Adrenal gland (tissue), 12 donors: ENCODE measurements around the gene NTRK1. TPM values are rescaled to one million over a fixed set of nuclear protein-coding genes. Genes with fewer than 3 reads are reported as not detected.

Experiments
- DNase-seq, 7 donors: peaks; one replicate each; pipeline ENCODE4 v3.0.0-alpha.2; 2019 to 2020
- H3K27ac ChIP-seq, 5 donors: fragments of 200-600 bp; sonication (generic) in 4 of 5; 1 replicate in 3 of 5; 2 replicates in 2 of 5; pipeline versions ENCODE4 v1.5.1 to v1.8.0; 2016 to 2020; ENCODE audit warnings: mild to moderate bottlenecking in 1 of 5
- H3K27me3 ChIP-seq: fragments of 200-600 bp; 2 replicates; pipeline ENCODE4 v1.8.0; 2021
- H3K36me3 ChIP-seq, 2 donors: fragments of 200-600 bp; replicated peaks in 1 of 2; 1 replicate in 1 of 2; 2 replicates in 1 of 2; pipeline versions ENCODE4 v1.5.1 to v1.8.0; 2018 to 2022
- H3K4me1 ChIP-seq, 2 donors: fragments of 200-600 bp; replicated peaks in 1 of 2; 1 replicate in 1 of 2; 2 replicates in 1 of 2; pipeline versions ENCODE4 v1.5.1 to v1.8.0; 2018 to 2021
- H3K4me3 ChIP-seq, 4 donors: fragments of 200-600 bp; sonication (generic) in 3 of 4; one replicate each; pipeline ENCODE4 v1.5.1; 2016 to 2018
- H3K9me3 ChIP-seq, 3 donors: fragments of 200-600 bp; sonication (generic) in 1 of 3; replicated peaks in 1 of 3; 1 replicate in 2 of 3; 2 replicates in 1 of 3; pipeline versions ENCODE4 v1.5.1 to v1.8.0; 2016 to 2021
- POLR2A ChIP-seq, 2 donors: fragments of 450-650 bp; IDR thresholded peaks; one replicate each; pipeline ENCODE4 v1.6.1; 2017; ENCODE audit warnings: antibody characterized with exemption in 2 of 2, mild to moderate bottlenecking in 2 of 2, moderate library complexity in 1 of 2
- WGBS, 4 donors: extraction: QIAGEN DNeasy Blood & Tissue Kit in 2 of 4; methylation state at CpG; one replicate each; pipeline versions ENCODE4 v1.1.5 to v1.1.7; 2013 to 2017; 5-methylcytosine and 5-hydroxymethylcytosine counted together
- intact Hi-C, 2 donors: fragments of 100-400 bp; cut with DNase I; formaldehyde crosslinking; loops; one replicate each; pipeline versions ENCODE4 v1.14.1 to v1.15.0; 2022 to 2023
- polyA plus RNA-seq, 3 donors: library from polyadenylated mRNA; stranded (reverse); fragments of 200-250 nt in 2 of 3; fragments of 350-450 nt in 1 of 3; fragmentation: Illumina TruSeq in 1 of 3; extraction: RNeasy Lipid Tissue Mini Kit (QIAGEN cat#74804) in 1 of 3; gene quantifications; one replicate each; pipeline ENCODE4 v1.2.3, GENCODE V29; 2013 to 2014
- total RNA-seq, 9 donors: library from RNA; depleted of rRNA in 4 of 9; stranded (reverse); fragments of >200 nt in 4 of 9; fragments of 120-200 nt in 1 of 9; fragmentation: NEBNext Ultra II Directional in 1 of 9; extraction: Animal tissue kit (Norgen Biotek cat#: 25700) in 1 of 9; gene quantifications; one replicate each; pipeline versions ENCODE4 v1.1.0 to v1.2.4, GENCODE V29; 2013 to 2023
- TF ChIP-seq, protein P1 (sequence below), 6 experiments: fragments of 450-650 bp in 4 of 6; fragments of 200-600 bp in 2 of 6; sonication (generic) in 1 of 6; IDR thresholded peaks; 1 replicate in 5 of 6; 2 replicates in 1 of 6; pipeline versions ENCODE4 v1.5.1 to v1.8.0; 2016 to 2021; ENCODE audit warnings: antibody characterized with exemption in 6 of 6, mild to moderate bottlenecking in 2 of 6, moderate library complexity in 1 of 6
- donor health status: healthy with polysubstance abuse.
- donor health status: Bipolar disorder and iron deficiency.
- donor health status: DM: yes; HTN: yes; CAD: no.
- donor health status: DM: no; HTN: no; CAD: no.
- donor health status: DM: no; HTN: no; CAD: no.
- donor health status: DM: yes; HTN: yes; CAD: no.

Gene NTRK1
- total and polyA plus RNA-seq, 12 donors, result 0.26 to 22.6 (median 5.7) TPM; not detected in 1

- WGBS, 4 donors, result 83 to 94% (median 90%) methylated on average over 2 to 16 of the region's 16 CpGs
- no peak for DNase-seq
- intact Hi-C loops, result no loop called here
- H3K4me1 ChIP-seq, result peaks cover 0 to 10% of the 10 kb centered on the region in 2 donors
- no peak overlapping the region for H3K4me3 ChIP-seq
- no peak overlapping the region for H3K27ac ChIP-seq
- TF ChIP-seq POLR2A (IDR thresholded peaks at IDR 0.05), result no peak
- TF ChIP-seq, protein P1, sequence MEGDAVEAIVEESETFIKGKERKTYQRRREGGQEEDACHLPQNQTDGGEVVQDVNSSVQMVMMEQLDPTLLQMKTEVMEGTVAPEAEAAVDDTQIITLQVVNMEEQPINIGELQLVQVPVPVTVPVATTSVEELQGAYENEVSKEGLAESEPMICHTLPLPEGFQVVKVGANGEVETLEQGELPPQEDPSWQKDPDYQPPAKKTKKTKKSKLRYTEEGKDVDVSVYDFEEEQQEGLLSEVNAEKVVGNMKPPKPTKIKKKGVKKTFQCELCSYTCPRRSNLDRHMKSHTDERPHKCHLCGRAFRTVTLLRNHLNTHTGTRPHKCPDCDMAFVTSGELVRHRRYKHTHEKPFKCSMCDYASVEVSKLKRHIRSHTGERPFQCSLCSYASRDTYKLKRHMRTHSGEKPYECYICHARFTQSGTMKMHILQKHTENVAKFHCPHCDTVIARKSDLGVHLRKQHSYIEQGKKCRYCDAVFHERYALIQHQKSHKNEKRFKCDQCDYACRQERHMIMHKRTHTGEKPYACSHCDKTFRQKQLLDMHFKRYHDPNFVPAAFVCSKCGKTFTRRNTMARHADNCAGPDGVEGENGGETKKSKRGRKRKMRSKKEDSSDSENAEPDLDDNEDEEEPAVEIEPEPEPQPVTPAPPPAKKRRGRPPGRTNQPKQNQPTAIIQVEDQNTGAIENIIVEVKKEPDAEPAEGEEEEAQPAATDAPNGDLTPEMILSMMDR (IDR thresholded peaks at IDR 0.05), result no peak
- no peaks in the 10 kb centered on the region for H3K9me3 ChIP-seq
- H3K27me3 ChIP-seq, result no peaks in the 10 kb centered on the region
- H3K36me3 ChIP-seq, result no peaks in the 10 kb centered on the region
Observed at GRCh38 chr1:156906206-156906906, 45.7 kb downstream of the NTRK1 start.

DNA sequence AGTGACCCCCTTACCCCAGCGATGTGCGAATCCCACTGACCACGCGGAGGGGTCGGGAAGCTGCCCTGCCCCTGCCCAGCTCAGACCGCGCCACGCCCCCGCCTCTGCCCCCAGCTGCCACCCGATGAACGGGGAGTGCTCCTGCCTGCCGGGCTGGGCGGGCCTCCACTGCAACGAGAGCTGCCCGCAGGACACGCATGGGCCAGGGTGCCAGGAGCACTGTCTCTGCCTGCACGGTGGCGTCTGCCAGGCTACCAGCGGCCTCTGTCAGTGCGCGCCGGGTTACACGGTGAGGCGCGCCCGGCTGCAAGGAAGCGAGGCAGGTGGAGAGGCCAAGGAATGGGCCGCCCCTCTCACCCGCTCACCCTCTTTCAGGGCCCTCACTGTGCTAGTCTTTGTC, 47.9 kb downstream of the NTRK1 start:
- H3K9me3 ChIP-seq, result no peaks in the 10 kb centered on the region
- H3K4me3 ChIP-seq, result no peak overlapping the region
- peaks cover 0 to 7% of the 10 kb centered on the region in 2 donors for H3K4me1 ChIP-seq
- no peaks in the 10 kb centered on the region for H3K27me3 ChIP-seq
- no peak for TF ChIP-seq POLR2A (IDR thresholded peaks at IDR 0.05)
- TF ChIP-seq, protein P1 (IDR thresholded peaks at IDR 0.05), result no peak
- intact Hi-C loops, result no loop called here
- H3K36me3 ChIP-seq, result no peaks in the 10 kb centered on the region
- 61 to 70% (median 62%) methylated on average over 11 to 29 of the region's 29 CpGs; no CpG with 5 or more reads in 1 of the 4 donors for WGBS, 4 donors
- DNase-seq, result no peak
- peak overlapping the region in 1 of 5 donors; percentile 16 for H3K27ac ChIP-seq

DNA sequence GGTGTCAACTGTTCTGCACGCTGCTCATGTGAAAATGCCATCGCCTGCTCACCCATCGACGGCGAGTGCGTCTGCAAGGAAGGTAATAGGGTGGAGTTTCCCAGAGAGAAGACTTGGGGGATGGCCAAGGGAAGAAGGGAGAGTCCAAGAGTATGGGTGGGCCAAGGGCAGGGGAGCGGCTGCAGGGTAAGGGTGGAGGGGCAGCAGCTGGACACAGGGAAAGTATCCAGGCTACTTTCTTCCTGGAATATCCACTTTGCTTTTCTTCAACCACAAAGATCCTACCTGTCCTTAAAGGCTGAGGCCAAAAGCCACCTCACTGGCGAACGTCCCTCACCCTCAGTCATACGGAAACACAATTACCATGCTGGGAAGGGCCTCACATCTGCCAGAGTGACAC, 48.3 kb downstream of the NTRK1 start:
- Histone ChIP-seq H3K27me3 (no peaks in the 10 kb centered on the region), H3K4me3 (no peak overlapping the region), H3K9me3 (no peaks in the 10 kb centered on the region), H3K27ac (peak overlapping the region in 1 of 5 donors; percentile 16), H3K4me1 (peaks cover 0 to 3% of the 10 kb centered on the region in 2 donors), H3K36me3 (no peaks in the 10 kb centered on the region)
- TF ChIP-seq, protein P1 (IDR thresholded peaks at IDR 0.05), result no peak
- no peak for TF ChIP-seq POLR2A (IDR thresholded peaks at IDR 0.05)
- WGBS, 4 donors, result 62 to 72% (median 68%) methylated on average over 10 of the region's 10 CpGs
- no peak for DNase-seq
- intact Hi-C loops, result no loop called here

- no peak for DNase-seq
- Histone ChIP-seq H3K27ac (no peak overlapping the region), H3K27me3 (no peaks in the 10 kb centered on the region), H3K9me3 (no peaks in the 10 kb centered on the region), H3K4me1 (peaks cover 0 to under 1% of the 10 kb centered on the region in 2 donors), H3K4me3 (no peak overlapping the region), H3K36me3 (peaks cover 0 to 1% of the 10 kb centered on the region in 2 donors)
- TF ChIP-seq, protein P1 (IDR thresholded peaks at IDR 0.05), result no peak
- no peak for TF ChIP-seq POLR2A (IDR thresholded peaks at IDR 0.05)
- 62 to 80% (median 73%) methylated on average over 4 to 5 of the region's 5 CpGs for WGBS, 4 donors
- intact Hi-C loops, result no loop called here
Observed at GRCh38 chr1:156909671-156910070, 49.0 kb downstream of the NTRK1 start.
